Keratinocyte (primary cell): Measurements from ENCODE around the gene DENND5B. TPM values are rescaled to one million over a fixed set of nuclear protein-coding genes. Genes with fewer than 3 reads are reported as not detected.

Experiments
- DNase-seq: peaks from one replicate; pipeline ENCODE4 v3.0.0-alpha.2; 2011; ENCODE audit warnings: low read depth, missing footprints, low spot score
- FAIRE-seq: peaks from 2 replicates; lab custom pipeline; 2011; peaks lifted over from hg19 to GRCh38; lab: Jason Lieb, UNC
- H2AFZ ChIP-seq: 2 replicates; pipeline ENCODE4 v1.6.0; 2012; ENCODE audit warnings: low read length, control low read depth, inconsistent platforms; ENCODE audit not compliant: control insufficient read depth
- H3K27ac ChIP-seq: 2 replicates; pipeline ENCODE4 v1.5.1; 2011; ENCODE audit warnings: low read length; ENCODE audit not compliant: control insufficient read depth, insufficient read depth
- H3K27me3 ChIP-seq: 3 replicates; pipeline ENCODE4 v1.6.0; 2011; ENCODE audit warnings: low read length; ENCODE audit not compliant: control insufficient read depth, insufficient read depth; ENCODE audit errors: extremely low read depth
- H3K36me3 ChIP-seq, 2 experiments: 2 replicates in 1 of 2; 3 replicates in 1 of 2; pipeline ENCODE4 v1.5.1; 2011; ENCODE audit warnings: low read length in 2 of 2, mild to moderate bottlenecking in 1 of 2; ENCODE audit not compliant: control insufficient read depth in 2 of 2, insufficient read depth in 2 of 2; ENCODE audit errors: extremely low read depth in 1 of 2
- H3K4me1 ChIP-seq: 3 replicates; pipeline ENCODE4 v1.5.1; 2011; ENCODE audit warnings: low read length; ENCODE audit not compliant: control insufficient read depth, insufficient read depth; ENCODE audit errors: extremely low read depth
- H3K4me2 ChIP-seq: 3 replicates; pipeline ENCODE4 v1.6.0; 2011; ENCODE audit warnings: low read depth, low read length; ENCODE audit not compliant: control insufficient read depth, insufficient read depth; ENCODE audit errors: extremely low read depth
- H3K4me3 ChIP-seq, 3 experiments: fragments of 200-600 bp in 1 of 3; sonication (generic) in 1 of 3; 2 replicates in 2 of 3; 3 replicates in 1 of 3; pipeline ENCODE4 v1.5.1; 2011 to 2016; ENCODE audit warnings: low read length in 3 of 3, mild to moderate bottlenecking in 3 of 3, control low read depth in 2 of 3, inconsistent platforms in 1 of 3, low read depth in 1 of 3, mixed read lengths in 1 of 3, mixed run types in 1 of 3, moderate library complexity in 1 of 3; ENCODE audit not compliant: control insufficient read depth in 2 of 3, insufficient read depth in 2 of 3; ENCODE audit errors: extremely low read depth in 1 of 3
- H3K79me2 ChIP-seq: 2 replicates; pipeline ENCODE4 v1.6.0; 2012; ENCODE audit warnings: low read length; ENCODE audit not compliant: control insufficient read depth, insufficient read depth
- H3K9ac ChIP-seq: 3 replicates; pipeline ENCODE4 v1.6.0; 2011; ENCODE audit warnings: low read length; ENCODE audit not compliant: control insufficient read depth, insufficient read depth; ENCODE audit errors: extremely low read depth
- H3K9me1 ChIP-seq: 3 replicates; pipeline ENCODE4 v1.6.0; 2011; ENCODE audit warnings: low read length; ENCODE audit not compliant: control insufficient read depth, insufficient read depth; ENCODE audit errors: extremely low read depth
- H3K9me3 ChIP-seq: 2 replicates; pipeline ENCODE4 v1.5.1; 2012; ENCODE audit warnings: low read depth, low read length; ENCODE audit not compliant: control insufficient read depth
- H4K20me1 ChIP-seq: 3 replicates; pipeline ENCODE4 v1.6.0; 2011; ENCODE audit warnings: low read length; ENCODE audit not compliant: control insufficient read depth, insufficient read depth; ENCODE audit errors: extremely low read depth
- EZH2 ChIP-seq: IDR thresholded peaks from one replicate; pipeline ENCODE4 v1.6.1; 2012; ENCODE audit warnings: inconsistent platforms, mild to moderate bottlenecking, low read length, moderate library complexity
- dilution Hi-C: fragments of 300-500 bp; cut with MboI; formaldehyde crosslinking; loops from one replicate; pipeline ENCODE4 v1.7.0; 2020; ENCODE audit warnings: low sequenced_read_pairs; ENCODE audit not compliant: extremely low pct_ligation_motif_present
- polyA plus RNA-seq, 5 experiments: library from polyadenylated mRNA; depleted of rRNA in 3 of 5; stranded (reverse) in 3 of 5; stranded (forward) in 1 of 5; unstranded in 1 of 5; fragments of >200 nt; gene quantifications; 1 replicate in 1 of 5; 2 replicates in 3 of 5; 3 replicates in 1 of 5; pipeline versions ENCODE4 v1.2.1 to v1.2.3, GENCODE V29; 2011 to 2012; ENCODE audit warnings: missing spikeins in 2 of 5, low read depth in 1 of 5, low replicate concordance in 1 of 5
- TF ChIP-seq, protein P1 (sequence below), 3 experiments: IDR thresholded peaks in 1 of 3; conservative IDR thresholded peaks in 1 of 3; optimal IDR thresholded peaks in 1 of 3; 2 replicates in 2 of 3; 3 replicates in 1 of 3; pipeline versions ENCODE3 to v1.5.1; 2011; ENCODE audit warnings: low read length in 3 of 3, mild to moderate bottlenecking in 3 of 3, moderate library complexity in 2 of 3, control low read depth in 1 of 3, inconsistent platforms in 1 of 3; ENCODE audit not compliant: insufficient read depth in 2 of 3; ENCODE audit errors: extremely low read depth in 1 of 3

The DENND5B gene
- polyA plus RNA-seq, 1 donor (not counting 4 experiments of a cell fraction or from before 2014, with no cell fraction given): 4.7 TPM

DNA sequence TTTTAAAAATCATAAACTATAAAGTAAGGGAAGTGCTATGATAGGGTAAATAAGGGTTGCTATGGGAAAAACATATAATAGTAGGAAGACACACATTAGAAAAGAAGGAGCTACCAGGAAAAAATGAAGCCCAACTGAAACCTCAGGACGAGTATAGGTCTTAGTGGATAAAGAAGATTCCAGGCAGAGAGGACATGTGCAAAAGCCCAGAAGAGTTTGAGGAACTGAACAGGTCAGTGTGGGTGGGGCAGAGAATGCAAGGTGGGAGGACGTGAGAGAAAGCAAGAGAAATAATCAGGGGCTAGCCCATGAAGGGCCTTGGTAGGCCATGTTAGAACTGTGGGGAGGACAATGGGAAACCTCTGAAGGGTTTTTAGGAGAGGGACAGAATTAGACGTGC is 109.5 kb downstream of the DENND5B start:
- H3K9me3 ChIP-seq: no peaks in the 10 kb centered on the region
- FAIRE-seq: no peak
- H3K27ac ChIP-seq: no peak overlapping the region
- no peaks in the 10 kb centered on the region for H3K36me3 ChIP-seq
- H3K9me1 ChIP-seq: no peaks in the 10 kb centered on the region
- H2AFZ ChIP-seq: no peak overlapping the region
- H3K27me3 ChIP-seq: no peaks in the 10 kb centered on the region
- H3K79me2 ChIP-seq: no peaks in the 10 kb centered on the region
- no peaks in the 10 kb centered on the region for H4K20me1 ChIP-seq
- no peak overlapping the region for H3K4me2 ChIP-seq
- H3K9ac ChIP-seq: no peak overlapping the region
- DNase-seq: no peak
- TF ChIP-seq, protein P1, sequence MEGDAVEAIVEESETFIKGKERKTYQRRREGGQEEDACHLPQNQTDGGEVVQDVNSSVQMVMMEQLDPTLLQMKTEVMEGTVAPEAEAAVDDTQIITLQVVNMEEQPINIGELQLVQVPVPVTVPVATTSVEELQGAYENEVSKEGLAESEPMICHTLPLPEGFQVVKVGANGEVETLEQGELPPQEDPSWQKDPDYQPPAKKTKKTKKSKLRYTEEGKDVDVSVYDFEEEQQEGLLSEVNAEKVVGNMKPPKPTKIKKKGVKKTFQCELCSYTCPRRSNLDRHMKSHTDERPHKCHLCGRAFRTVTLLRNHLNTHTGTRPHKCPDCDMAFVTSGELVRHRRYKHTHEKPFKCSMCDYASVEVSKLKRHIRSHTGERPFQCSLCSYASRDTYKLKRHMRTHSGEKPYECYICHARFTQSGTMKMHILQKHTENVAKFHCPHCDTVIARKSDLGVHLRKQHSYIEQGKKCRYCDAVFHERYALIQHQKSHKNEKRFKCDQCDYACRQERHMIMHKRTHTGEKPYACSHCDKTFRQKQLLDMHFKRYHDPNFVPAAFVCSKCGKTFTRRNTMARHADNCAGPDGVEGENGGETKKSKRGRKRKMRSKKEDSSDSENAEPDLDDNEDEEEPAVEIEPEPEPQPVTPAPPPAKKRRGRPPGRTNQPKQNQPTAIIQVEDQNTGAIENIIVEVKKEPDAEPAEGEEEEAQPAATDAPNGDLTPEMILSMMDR (optimal IDR thresholded peaks at IDR 0.05 in 1 of 3, IDR thresholded peaks at IDR 0.05 in 1 of 3, conservative IDR thresholded peaks at IDR 0.05 in 1 of 3; ENCODE audit: extremely low read depth in 1 of 3, insufficient read depth in 2 of 3, low read length in 3 of 3): no peak
- TF ChIP-seq EZH2: no peak
- H3K4me1 ChIP-seq: peaks cover 5% of the 10 kb centered on the region
- no peak overlapping the region for H3K4me3 ChIP-seq
- dilution Hi-C loops: no loop called here

GRCh38 chr12:31479516-31480210 is 111.3 kb downstream of the DENND5B start:
- H3K79me2 ChIP-seq: no peaks in the 10 kb centered on the region
- H3K36me3 ChIP-seq: no peaks in the 10 kb centered on the region
- no peak overlapping the region for H3K27ac ChIP-seq
- no peaks in the 10 kb centered on the region for H3K9me1 ChIP-seq
- TF ChIP-seq EZH2: no peak
- TF ChIP-seq, protein P1 (optimal IDR thresholded peaks at IDR 0.05 in 1 of 3, IDR thresholded peaks at IDR 0.05 in 1 of 3, conservative IDR thresholded peaks at IDR 0.05 in 1 of 3; ENCODE audit: extremely low read depth in 1 of 3, insufficient read depth in 2 of 3, low read length in 3 of 3): no peak
- H2AFZ ChIP-seq: no peak overlapping the region
- H4K20me1 ChIP-seq: no peaks in the 10 kb centered on the region
- H3K4me1 ChIP-seq: peaks cover 5% of the 10 kb centered on the region
- dilution Hi-C loops: no loop called here
- no peaks in the 10 kb centered on the region for H3K27me3 ChIP-seq
- no peak overlapping the region for H3K9ac ChIP-seq
- no peak overlapping the region for H3K4me3 ChIP-seq
- H3K9me3 ChIP-seq: no peaks in the 10 kb centered on the region
- H3K4me2 ChIP-seq: no peak overlapping the region
- no peak for FAIRE-seq
- no peak for DNase-seq
